IPS DF 19.7 (cell line): ENCODE results near the gene PCGF2.
"Not testable (repeated sequence)": the region's sequence is repeated elsewhere in the genome, so short reads cannot be mapped to it uniquely, and the experiment has no call there.

Source experiments
- DNase-seq: peaks from one replicate; pipeline ENCODE4 v3.0.0-alpha.2; 2013; ENCODE audit warnings: low read depth, low spot score

PCGF2 gene

GRCh38 chr17:38748149-38748891, at the start of gene PCGF2:
TSS of gene PCGF2 (minus strand) at chr17:38748336. CDS start at chr17:38740402, 7,934 bp downstream.
- peak; percentile 84 for DNase-seq

DNA sequence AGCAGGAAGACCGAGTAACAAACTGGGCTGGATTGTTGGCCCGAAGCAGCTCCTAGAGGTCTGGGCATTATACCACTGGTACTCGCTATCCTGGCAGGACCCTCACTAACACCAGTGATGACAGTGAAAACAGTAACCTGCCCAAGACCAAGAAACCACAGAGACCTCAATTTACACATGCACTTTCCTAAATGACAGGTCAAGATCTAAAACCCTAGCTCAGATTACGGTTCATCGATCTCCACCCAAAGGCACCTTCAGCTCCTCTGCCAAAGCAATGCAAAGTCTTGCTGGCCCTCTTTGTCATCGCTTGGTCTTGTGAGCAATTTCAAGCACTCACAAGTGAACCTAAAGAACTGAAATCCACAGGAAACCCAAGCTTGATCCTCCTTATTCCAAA, 49.7 kb upstream of the PCGF2 start:
- no peak for DNase-seq

GRCh38 chr17:38797158-38797490, 49.0 kb upstream of the PCGF2 start:
- no peak for DNase-seq

DNA sequence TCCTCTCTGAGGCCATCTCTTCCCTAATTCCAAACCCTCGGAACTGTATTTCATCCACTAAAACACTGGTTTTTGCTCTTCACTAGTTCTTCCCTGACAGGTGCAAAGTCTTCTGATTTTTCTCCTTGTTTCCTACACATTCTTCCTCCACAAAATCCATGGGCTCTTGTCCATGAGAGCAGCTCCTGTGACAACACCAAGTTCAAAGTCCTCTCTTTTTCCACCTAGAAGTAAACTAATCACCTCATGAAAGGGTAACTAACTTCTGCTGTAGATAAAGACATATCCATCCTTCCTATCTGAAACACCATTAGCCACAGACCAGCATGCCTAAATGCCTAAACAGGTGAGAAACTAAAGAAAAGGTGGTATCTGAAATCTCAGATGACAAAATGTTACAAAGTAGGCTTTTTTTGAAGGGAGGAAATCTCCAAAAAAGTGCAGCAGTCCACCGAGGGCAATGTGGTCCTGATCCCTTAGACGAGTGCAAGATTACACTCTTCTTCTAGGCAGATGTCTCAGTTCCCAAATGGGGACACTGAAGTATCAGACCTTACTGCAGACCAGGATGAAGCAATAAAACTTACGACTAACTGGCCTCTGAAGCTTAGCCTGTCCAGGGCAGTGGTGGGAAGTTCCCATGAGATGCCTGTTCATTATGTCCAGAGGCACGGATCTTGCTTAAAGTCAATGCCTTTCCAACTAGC, 48.5 kb upstream of the PCGF2 start:
- DNase-seq: no peak

DNA sequence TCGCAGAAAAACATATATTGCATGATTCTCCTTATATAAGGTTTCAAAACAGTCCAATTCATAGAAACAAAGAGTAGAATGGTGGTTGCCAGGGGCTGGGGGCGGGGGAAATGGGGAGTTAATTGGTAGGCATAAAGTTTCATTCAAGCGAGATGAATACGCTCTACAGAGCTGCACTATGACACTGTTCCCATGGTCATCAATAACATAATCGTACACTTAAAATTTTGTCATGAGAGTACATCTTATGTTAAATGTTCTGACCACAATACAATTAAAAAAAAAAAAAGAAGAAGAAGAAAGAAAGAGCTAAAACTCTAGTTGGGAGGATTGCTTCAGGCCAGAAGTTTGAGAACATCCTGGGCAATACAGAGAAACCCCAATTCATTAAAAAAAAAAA, 46.1 kb upstream of the PCGF2 start:
- DNase-seq: no peak

GRCh38 chr17:38791162-38791561, 43.0 kb upstream of the PCGF2 start:
- no peak for DNase-seq

DNA sequence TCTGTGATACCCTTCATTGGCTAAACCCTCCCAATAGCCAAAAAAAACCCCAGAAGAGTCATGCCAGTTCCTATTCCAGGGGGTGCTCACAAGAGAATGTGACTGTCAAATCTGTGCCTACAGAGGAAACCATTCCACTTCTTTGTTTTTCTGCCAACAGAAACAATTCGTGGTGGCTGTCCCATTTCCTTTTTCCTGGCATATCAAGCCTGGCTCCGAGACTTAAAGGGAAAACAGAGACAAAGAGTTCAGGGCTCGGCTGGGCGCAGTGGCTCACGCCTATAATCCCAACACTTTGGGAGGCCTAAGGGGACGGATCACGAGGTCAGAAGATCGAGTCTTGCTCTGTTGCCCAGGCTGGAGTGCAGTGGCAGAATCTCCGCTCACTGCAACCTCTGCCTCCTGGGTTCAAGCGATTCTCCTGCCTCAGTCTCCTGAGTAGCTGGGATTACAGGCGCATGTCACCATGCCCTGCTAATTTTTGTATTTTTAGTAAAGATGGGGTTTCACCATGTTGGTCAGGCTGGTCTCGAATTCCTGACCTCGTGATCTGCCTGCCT, 42.1 kb upstream of the PCGF2 start:
- DNase-seq: not testable (repeated sequence)

GRCh38 chr17:38789185-38789584, 41.0 kb upstream of the PCGF2 start:
- DNase-seq: no peak

DNA sequence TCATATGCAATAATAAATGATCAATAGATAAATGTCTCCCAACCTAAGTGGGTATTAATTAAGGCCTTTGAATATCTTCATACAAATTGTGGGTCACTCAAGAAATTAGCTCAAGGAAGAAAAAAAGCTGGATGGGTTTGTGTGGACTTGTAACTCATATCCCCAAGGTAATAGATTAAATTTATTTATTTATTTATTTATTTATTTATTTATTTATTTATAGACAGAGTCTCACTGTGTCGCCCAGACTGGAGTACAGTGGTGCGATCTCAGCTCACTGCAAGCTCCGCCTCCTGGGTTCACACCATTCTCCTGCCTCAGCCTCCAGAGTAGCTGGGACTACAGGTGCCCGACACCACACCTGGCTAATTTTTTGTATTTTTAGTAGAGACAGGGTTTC, 39.9 kb upstream of the PCGF2 start:
- not testable (repeated sequence) for DNase-seq

DNA sequence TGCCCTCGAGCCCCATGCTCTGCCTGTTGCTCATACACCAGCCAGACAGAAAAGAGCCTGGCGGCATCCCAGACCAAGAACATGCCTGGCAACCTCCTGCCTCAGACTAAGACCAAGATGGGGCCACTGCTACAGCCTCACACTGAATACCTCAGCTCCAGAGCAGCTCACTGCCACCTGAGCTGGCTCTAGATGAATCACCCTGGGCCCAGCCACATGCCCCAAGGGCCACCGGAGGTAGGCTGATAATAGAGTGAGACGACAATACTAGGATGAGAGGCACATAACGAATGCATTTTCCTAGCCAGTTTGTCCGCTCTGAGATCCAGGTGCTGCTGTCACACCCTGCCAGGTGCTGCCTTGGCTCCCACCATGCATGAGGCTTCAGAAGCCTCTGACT, 38.2 kb upstream of the PCGF2 start:
- no peak for DNase-seq

- no peak for DNase-seq
Measured at GRCh38 chr17:38783227-38783626, 35.1 kb upstream of the PCGF2 start.

DNA sequence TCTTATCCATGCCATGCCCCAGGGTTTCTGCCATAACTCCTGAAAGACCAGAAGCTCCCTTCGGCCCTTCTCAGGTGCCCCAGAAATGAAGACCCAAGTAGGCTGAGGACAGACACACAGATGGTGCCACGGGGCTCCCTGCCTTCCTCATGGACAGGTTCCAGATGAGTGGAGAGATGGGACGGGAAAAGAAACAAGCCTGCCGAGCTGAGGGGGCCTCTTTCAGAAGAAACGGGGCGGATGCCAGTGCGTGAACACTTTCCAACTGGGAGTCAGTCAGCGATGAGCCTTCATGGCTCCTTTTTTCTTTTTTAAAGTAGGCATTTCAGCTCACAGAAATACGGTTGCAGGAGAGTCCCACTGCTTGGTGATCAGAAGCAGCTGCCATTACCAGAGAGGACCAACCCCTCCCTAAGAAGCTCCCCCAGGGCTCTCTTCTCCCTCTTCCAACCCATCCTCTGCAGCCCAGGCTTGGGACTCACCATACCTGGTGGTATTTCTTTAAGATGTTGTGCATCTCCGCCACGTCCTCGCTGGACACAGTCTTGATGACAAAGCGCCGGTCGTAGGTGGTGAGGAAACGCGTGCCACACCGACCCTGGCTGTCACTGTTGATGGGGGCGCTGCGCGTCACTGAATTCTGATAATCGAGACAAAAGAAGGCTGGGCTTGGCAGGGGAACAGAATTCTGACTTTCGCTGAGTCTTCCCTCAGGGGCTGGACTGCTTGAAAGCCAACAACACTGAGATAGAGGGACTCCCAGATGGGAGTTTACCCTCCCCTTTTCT, 32.0 kb upstream of the PCGF2 start:
- DNase-seq: no peak

- no peak for DNase-seq
Measured at GRCh38 chr17:38777641-38778250, 29.6 kb upstream of the PCGF2 start.

DNA sequence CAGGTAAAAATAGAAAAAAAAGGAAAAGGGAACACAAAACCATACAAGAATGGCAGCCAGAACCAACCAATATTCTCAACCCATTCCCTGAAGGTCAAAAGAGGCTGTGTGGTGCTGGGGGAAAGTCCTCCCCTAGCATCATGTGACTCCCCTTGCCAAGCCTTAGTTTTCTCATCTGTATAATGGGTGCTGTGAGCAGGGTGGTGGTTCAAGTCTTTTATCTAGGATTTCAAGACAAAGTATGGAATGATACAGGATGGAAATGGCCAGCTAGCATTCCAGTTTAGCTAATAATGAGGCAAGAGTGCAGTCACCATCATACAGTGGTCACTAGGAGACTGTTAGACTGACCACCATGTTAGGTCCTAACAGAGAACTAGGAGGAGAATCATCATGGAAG, 25.1 kb upstream of the PCGF2 start:
- no peak for DNase-seq

DNA sequence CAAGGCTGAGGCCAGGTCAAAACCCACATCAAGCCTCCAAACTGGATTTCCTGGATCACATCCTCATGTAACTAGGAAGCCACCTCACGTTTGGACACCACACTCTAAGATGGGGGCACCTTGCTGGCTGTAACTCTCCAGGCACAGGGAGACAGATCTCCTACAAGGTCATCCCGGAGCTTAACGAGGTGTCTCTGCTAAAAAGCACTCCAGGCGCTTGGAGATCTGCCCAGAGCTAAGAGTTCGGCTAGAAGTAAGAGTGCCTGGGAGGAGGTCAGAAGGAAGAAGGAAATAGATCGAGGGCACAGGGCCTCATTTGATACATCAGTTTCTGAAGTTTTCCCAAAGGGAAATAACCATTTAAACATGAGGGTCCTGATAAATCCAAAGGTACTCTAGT, 20.3 kb upstream of the PCGF2 start:
- DNase-seq: no peak

DNA sequence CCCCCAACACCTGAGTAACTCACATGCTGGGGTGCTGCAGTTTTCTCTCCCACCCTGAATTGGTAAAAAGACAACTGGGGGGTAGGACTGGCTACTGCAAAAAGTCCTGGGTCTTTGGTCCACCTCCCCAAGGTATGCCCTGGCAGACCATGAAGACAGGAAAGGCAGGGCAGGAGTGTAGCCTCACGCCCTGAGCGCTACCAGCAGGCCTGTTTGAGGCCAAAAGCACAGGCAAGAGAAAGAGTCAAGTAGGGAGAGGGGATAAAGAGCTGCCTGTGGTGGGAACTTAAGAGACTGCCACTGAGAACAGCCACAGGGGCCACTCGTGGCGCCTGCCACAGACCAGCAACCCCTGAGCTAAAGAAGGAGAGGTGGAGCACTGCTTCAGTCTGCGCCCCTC, 18.2 kb upstream of the PCGF2 start:
- no peak for DNase-seq

DNA sequence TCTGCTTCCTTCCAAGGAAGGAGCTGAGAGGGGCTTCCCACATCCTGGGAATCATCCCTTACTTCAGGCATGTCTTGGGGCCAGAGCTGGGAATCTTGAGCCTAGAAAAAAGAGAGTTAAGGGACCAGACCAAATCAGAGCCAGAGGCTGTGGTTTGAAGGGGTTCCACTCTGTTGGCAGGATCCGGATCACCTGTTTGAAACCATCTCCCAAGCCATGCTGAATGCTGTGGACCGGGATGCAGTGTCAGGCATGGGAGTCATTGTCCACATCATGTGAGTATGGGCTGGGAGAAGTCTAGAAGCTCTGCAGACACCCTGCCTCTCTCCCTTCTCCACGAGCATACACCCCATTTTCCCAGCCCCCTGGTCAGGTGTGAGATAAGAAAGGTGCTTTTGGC, 14.1 kb upstream of the PCGF2 start:
- no peak for DNase-seq

DNA sequence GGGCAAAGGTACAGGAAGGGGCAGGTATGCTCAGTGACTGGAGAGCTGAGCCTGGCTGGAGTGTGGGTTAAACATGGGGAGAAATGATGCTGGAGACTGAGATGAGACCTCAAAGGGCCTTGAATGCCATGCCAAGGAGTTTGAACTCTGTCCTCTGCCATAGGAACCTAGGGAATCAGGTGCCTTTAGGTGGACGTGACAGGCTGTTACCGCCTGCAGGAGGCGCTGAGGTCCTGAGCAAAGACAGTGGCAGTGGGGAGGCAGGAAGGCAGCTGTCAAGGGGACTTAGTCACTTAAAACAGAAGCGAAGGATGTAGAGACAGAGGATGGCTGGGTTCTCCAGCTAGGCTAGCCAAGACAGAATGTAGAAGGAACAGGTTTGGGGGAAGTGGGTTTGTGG, 13.5 kb upstream of the PCGF2 start:
- DNase-seq: no peak

GRCh38 chr17:38753071-38753506, 5.0 kb upstream of the PCGF2 start:
- DNase-seq: no peak

DNA sequence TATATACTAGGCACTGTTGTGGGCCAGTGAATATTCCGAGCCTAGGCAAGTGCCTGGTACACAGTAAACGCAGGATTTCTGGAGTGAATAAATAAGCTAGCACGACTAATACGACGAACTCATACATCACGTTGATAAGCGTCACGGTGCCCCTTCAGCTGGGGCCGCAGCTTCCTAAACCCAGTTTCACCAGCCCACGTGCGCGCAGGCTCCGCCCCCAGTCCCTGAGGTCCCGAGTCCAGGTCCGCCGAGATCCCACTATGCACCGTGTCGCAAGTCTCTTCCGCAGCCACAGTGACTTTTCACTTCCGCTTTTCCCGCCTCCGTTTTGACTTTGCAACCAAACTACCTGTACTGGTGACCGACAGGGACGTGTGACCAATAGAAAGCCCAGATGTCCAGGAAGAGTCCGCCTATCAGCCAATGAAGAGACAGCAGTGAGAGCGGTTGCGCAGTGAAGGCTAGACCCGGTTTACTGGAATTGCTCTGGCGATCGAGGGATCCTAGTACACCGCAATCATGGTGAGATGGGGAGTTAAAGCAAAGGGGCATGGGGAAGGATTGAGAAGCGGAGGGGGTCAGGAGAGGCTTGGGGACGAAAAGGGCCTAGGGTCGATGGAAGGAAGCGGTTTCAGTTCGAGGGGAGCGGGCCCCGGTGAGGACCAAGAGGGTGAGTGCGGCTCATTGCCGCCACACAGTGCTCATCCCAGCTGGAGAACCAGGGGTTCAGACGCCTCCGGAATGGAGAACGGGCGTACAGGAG, 4.4 kb upstream of the PCGF2 start, which contains the start of gene PSMB3:
Gene PSMB3 (plus strand): TSS at position 434 of the 763 bp plus-strand sequence. CDS start 86 bp downstream, at position 520.
- DNase-seq: peak; percentile 100

- no peak for DNase-seq
Measured at GRCh38 chr17:38751808-38752307, 3.7 kb upstream of the PCGF2 start.
